HG02884 (cell line): ENCODE data around the gene CCDC185.
"Not testable (repeated sequence)": the region's sequence is repeated elsewhere in the genome, so short reads cannot be mapped to it uniquely, and the experiment has no call there.

Experiments
- ATAC-seq: cut with Tn5 transposase; IDR thresholded peaks from one replicate; pipeline ENCODE4 v1.9.1; 2021; ENCODE audit warnings: mild to moderate bottlenecking, moderate library complexity; ENCODE audit not compliant: unreplicated experiment

CCDC185 gene

DNA sequence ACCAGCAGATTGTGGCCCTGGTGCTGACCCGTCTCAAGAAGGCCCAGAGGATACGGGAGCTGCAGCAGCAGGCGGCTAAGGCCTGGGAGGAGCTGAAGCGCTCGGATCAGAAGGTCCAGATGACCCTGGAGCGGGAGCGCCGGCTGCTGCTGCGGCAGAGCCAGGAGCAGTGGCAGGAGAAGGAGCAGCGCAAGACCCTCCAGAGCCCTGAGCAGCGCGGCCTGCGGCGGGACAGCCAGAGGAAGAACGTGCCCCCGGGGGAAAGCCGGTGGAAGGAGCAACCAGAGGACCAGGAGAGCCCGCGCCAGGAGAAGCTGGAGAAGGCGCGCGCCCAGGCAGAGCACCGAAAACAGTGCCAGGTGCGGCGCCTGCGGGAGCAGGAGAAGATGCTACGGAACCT lies 1.0 kb downstream of the CCDC185 start:
- ATAC-seq, result no peak

DNA sequence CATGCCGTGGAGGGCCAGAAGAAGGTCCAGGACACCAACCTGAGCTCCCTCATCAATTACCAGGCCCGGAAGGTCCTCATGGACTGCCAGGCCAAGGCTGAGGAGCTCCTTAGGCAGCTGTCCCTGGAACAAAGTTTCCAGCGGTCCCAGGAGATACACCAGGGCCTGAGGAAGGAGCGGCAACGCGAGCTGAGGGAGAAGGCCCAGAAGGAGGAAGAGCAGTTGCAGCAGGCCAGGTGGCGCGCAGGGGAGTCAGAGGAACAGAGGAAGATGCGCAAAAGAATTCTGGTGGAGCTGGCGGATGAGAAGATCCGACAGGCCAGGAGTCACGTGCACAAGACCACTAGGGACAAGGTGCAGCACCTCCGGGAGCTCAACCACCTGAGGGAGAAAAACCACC lies 1.5 kb downstream of the CCDC185 start:
- ATAC-seq, result no peak

DNA sequence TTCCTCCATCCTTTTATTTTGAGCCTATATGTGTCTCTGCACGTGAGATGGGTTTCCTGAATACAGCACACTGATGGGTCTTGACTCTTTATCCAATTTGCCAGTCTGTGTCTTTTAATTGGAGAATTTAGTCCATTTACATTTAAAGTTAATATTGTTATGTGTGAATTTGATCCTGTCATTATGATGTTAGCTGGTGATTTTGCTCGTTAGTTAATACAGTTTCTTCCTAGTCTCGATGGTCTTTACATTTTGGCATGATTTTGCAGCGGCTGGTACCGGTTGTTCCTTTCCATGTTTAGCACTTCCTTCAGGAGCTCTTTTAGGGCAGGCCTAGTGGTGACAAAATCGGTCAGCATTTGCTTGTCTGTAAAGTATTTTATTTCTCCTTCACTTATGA lies 6.2 kb downstream of the CCDC185 start:
- not testable (repeated sequence) for ATAC-seq

DNA sequence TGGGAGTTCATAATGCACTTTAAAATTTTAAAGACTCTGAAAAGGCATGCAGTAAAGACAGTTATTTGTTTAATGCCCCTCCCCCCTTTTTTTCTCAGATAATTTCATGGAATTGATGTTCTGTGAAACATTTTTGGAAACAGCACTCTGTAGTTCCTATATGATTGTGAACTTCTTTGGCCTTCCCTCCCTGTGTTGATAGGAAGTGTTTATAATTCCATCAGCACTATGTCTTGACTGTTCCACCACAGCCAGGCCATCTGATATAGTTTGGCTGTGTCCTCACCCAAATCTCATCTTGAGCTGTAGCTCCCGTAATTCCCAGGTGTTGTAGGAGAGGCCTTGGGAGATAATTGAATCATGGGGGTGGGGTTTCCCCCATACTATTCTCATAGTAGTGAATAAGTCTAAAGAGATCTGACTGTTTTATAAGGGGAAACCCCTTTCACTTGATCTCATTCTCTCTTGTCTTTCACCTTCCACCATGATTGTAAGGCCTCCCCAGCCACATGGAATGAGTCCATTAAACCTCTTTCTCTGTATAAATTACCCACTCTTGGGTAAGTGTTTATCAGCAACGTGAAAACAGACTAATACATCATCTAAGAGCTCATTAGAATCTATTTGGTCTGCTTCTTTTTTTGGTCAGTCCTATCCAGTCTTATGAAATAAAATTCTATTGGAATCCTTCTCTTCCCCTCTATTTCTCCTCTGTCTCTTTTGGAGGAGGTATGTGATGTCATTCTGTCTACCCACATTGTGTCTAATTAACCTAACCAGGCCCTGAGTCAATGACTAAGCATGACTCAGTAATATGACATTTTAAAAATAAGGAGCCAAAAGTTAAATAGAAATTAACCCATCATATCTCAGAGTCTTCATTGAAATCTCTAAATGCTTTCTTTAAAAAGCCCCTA lies 8.9 kb downstream of the CCDC185 start:
- ATAC-seq, result no peak

DNA sequence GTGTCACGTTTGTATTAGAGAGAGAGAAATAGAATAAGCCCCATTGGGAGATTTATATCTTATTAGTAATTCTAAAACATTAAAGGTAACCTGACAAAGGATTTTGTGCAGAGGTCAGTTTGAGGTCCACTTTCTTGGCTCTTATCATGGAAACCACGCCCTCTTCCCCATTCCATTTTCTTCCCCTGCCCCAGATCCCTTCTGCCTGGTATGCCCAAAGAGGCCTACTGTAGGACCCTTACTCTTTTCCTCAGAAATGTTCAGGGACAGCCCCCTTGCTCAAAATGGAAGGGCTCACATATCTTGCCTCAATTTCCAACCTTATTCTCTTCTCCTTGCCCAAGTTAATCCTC lies 9.6 kb downstream of the CCDC185 start:
- ATAC-seq, result no peak

DNA sequence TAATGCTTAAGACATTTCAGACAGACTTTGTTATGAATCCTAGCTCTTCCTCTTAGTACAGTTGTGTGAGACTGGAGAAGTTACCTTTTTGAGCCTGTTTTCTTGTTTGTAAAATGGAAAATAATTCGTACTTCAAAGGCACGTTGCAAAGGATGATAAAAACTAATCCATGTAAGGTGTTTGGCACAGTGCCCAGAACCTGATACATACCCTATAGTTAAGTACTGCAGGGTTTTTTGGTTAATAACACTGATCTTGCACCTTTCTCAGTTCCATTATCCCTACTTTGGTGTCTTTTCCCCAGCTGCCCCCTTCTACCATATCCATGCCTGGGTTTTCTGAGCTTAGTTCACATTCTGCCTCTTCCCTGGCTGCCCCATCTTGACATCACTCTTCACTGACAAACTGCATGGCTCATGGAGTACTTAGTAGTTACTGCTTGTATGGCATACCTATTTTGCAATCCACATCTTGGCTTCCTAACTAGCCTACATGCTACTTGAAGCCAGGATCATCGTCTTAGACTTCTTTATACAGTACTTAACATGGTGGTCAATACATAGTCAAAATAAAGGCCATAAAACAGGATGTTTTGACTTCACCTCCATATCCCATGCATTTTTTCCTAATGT lies 10.1 kb downstream of the CCDC185 start:
- ATAC-seq, result no peak

DNA sequence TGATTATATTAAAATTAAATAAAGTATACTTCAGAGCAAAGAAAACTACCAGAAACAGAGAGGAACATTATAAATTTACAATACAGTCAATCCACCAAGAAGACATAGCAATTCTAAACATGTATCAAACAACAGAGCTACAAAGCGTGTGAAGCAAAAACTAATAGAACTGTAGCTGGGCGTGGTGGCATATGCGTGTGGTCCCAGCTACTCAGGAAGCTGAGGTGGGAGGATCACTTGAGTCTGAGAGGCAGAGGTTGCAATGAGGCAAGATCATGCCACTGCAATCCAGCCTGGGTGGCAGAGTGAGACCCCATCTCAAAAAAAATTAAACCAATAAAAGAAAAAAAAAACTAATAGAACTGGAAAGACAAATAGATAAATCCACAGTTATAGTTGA lies 12.3 kb downstream of the CCDC185 start:
- ATAC-seq, result no peak

DNA sequence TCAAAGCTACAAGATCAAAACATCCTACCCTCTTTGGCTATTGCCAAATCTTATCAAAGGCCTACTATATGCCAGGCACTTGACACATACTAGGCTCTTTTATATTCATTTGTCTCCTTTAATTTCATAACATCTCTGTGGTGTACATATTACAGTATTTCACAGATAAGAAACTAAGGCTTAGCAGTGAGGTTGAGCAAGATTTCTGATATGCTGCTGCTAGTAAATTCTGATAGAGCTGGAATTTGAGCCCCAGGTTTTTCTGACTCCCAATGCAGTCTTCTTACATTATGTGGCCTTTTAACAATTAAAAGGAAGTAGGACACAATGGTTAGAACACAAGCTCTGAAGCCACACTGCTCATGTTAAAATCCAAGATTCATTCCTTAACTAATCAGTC lies 16.8 kb downstream of the CCDC185 start:
- no peak for ATAC-seq

DNA sequence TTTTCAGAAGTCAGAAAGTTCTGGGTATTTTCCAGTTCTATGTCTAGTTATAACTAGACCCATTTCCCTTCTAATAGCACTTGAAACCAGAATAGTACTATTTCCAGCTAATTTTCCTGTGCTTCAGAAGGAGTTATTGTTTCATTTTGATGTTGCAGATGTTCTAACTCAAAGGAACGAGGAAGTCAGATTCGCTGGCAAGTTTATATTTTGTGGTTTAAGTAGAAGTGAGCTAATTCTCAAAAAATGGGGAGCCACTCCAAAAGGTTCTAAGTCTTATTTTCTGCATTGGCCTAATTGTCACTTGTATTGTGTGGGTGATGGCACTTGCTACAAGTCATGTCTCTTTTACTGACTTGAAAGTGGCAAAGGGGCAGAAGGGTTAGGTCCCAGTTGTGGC lies 18.1 kb downstream of the CCDC185 start:
- no peak for ATAC-seq

DNA sequence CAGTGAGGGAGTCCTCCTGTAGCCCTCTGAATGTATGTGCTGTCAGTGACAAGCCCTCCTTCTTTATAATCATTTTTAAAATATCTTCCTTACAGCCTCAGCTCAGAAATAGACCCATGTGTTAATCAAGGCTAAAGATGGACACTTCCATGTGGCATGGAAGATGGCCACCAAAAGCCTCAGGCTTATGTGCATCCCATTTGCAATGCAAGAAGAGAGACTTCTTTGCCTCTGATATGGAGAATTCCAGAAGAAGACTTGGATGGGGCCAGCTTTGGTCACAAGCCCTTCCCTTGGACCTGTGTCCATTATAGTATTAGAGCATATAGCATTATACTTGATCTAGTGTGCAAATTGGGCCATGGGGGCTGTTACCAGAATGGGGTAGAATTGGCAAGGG lies 18.5 kb downstream of the CCDC185 start:
- no peak for ATAC-seq

DNA sequence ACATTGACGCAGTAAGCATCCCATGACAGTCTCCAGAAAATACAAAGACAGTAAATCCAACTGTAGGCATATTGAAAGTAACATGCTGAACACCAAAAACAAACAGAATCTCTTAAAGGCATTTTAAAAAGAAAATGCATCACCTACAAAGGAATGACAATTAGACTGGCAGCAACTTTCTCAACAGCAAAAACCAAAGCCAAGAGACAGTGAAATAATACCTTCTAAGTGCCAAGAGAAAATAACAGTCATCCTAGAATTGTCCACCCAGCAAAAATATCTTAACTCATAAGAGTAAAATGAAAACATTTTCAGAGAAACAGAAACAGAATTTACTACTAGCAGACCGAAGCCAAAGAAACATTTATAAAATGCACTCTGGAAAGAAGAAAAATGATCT lies 20.0 kb downstream of the CCDC185 start:
- ATAC-seq, result no peak

DNA sequence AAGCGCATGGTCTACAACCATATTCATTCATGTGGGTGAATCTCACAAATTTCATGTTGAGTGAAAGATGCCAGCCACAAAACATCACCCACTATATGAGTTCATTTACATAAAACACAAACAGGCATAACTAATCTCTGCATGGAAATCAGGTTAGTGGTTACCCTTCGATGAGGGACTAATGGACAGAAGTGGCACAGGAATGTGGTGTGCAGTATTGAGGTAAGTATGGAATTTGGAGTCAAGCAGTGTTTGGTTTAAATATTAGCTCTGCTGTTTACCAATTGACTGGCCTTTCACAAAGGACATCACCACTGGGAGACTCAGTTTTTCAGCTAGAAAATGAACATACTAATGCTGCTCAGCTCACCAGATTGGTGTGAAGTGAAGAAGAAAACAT lies 24.2 kb downstream of the CCDC185 start:
- ATAC-seq, result no peak

DNA sequence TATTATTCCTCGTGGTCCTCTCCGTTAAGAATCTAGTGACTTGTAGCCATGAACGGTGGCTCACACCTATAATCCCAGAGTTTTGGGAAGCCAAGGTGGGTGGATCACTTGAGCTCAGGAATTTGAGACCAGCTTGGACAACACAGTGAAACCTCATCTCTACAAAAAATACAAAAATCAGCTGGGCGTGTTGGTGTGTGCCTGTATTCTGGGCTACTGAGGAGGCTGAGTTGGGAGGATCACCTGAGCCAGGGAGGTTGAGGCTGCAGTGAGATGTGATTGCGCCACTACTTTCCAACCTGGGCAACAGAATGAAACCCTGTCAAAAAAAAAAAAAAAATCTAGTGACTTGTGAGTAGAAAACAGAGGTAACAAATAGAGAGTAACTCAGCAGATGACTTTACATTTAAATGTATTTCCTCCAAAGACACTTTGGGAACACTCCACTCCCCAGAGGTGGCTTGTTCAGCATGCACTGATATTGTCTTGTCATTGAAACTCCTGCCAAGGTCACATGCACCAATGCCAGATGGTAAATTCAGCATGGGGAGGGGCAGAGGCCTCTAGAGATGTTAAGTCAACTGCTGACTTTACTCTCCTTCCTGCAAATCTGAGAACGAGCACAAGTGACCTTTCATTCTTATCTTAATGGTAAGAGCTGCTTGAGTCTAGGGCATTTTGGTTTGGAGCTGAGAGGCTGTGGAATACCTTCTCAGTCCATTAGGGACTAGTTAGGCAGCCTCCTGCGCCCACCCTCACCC lies 24.9 kb downstream of the CCDC185 start:
- no peak for ATAC-seq

DNA sequence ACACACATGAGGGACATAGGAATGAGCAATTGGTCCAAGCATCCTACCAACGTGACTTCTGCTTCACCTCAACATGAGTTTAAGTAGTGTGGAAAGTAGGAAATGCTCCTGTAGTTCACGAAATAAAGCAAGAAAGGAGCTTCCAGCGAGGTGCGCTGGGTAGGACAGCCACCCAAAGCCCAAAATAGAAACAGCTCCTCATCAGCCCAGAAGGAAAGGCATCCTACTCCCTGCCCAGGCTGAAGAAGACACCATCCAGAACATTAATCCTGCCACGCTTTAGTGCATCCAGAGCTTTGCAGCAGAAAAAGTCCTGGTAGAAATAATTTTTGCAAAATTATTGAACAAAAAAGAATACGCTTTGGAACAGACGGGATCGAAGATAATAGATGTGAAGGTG lies 25.9 kb downstream of the CCDC185 start:
- ATAC-seq, result no peak

DNA sequence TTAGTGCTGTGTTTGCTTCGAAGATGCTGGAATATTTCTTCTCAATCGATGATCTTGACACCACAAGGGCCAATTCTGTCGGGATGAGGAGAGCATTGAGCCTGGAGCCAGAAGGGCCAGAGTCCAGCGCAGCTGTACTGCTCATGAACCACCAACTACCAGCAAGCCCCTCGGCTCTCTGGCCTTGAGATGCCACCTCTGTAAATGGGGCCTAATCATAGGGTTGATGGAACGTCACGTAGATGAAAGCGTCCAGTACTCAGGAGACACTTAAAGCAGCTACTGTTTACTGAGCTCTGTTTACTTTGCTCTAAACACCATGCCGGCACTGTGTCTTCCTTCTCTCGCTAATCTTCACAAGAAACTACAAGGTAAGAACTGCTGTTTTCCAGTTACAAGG lies 26.3 kb downstream of the CCDC185 start:
- ATAC-seq, result no peak

DNA sequence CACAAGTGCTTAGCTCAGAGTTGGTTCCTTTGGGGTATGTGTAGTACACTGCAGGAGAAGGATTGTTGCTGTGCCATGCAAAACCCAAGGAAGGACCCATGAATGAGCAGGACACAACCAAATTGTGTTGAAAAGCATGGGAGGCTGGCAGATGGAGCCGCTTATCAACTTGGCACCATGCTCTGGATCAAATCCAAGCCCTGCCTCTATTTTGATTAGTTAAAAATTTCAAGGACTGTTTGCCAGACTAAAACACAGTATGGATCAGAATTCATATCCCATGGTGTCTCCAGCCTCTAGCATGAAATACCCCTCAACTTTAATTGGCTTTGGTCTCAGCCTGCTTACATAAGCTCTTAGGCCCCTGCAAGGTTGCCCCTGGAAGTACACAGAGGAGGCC lies 27.8 kb downstream of the CCDC185 start:
- no peak for ATAC-seq

DNA sequence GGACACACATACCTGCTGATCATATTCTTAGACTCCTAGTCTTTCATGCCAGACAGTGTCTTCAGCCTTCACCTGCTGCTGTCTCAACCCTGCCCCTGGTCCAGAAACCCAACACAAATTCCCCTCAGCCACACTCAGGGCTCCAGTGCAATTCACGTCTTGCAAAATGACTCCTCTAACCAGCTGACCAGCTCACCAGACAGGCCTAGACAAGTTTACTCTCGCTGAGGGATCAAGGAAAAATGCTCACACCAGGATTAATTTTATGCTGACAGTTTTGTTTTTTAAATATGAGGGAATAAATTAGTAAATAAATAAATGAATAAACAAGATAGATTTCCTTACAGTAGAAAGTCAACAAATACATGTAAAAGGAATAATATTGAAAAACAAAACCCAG lies 28.5 kb downstream of the CCDC185 start:
- no peak for ATAC-seq

DNA sequence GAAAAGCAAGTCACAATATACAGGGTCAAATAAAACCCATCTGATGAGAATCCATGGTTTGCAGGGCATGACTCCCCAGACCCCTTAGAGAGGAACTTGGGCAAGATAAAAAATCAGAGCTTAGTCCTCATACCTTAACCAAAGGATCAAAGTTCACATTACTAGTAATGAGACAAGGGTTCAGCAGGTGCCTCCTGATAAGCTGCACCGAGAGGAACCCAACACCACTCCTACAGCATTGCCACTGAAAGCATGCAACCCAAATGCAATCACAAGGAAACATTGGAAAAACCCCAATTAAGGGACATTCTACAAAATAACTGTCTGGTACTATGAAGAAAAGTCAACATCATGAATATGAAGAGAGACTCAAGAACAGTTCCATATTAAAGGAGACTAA lies 29.7 kb downstream of the CCDC185 start:
- ATAC-seq, result no peak

DNA sequence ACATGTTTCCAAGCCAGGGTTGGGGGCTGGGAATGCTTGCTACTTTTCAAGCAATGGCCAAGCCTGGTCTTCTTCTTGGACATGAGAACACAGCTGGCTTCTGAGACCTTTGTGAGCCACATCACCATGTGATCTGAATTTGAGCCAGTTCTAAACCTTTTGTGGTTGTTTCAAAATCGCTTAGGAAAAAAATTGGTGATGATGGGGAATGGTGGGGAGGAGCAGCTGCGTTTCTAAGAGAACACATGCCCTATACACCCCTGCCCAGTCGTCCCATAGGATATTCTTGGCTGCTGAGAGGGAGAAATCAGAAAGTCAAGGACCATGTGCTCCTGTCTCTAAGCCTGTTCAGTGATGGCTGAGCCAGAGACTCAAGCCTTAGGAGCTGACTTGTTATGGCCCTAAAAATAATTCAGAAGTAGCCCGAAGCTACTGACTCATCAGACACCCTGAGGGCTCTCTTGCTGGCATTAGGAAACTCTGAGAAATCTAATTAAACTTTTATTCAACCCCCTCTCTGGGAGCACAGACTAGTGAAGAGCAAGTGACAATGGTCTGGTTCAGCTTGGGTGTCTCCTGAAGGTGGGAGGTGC lies 30.5 kb downstream of the CCDC185 start:
- ATAC-seq, result no peak

DNA sequence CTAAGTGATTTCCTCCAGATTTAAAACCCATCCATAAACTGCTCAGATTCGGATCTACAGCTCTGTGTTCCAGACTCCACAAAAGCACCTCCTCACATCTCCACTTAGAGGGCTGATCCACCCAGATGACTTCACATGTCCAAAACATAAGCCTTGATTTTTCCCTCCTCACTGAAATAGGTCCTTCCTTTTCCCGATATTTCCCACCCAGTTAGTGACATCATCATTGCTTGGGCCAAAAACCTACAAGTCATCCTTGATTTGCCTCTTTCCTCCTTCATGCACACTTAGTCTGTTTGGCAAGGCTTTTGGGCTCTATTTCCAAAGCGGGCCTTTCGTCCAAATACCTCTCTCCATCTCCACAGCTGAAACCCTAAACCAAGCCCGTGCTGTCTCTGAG lies 32.3 kb downstream of the CCDC185 start:
- ATAC-seq, result no peak

DNA sequence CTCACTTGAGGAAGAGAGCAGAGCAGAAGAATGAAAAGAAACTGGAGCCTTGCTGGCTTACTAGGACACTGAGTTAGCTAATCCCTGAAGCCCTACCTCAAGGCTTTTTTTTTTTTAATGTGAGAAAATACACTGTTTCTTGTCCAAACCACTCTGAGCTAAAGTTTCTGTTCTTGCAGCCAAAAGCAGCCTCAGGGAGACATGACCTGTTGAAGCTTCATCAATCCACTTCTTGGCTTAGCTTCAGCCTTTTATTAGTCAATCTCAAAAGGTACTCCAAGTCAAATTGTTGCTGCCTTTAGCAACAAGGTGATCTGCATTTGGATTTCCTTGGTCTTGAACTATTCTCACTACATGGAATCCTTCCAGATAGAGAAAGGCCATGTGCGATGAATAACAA lies 33.7 kb downstream of the CCDC185 start:
- ATAC-seq, result no peak

DNA sequence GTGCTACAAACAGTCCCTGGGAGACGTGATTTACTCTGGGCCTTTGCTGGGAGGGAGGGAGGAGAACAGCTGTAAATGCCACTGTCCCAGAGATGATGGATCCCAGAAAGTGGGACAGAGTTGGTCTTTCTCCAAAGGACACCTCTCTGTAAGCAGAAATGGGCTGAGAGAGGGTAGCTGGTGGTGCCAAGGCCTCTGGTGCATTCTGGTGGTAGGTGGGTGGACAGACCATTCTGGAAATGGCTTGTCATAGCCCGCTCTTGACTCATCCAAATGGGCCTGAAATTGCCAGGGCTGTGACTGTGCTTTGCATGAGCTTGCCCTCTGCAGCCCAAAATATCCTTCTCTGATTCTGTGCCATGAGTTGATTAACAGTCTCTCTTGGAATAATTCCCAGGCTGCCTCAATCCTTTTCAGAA lies 36.1 kb downstream of the CCDC185 start:
- no peak for ATAC-seq
